GM18873 (cell line): ENCODE data around the gene NKPD1.

Source experiments
- ATAC-seq: cut with Tn5 transposase; IDR thresholded peaks from one replicate; pipeline ENCODE4 v1.9.1; 2021; ENCODE audit warnings: mild to moderate bottlenecking, moderate library complexity, moderate number of reproducible peaks; ENCODE audit not compliant: unreplicated experiment, low FRiP score

NKPD1 gene

GRCh38 chr19:45175515-45176345 lies 14.9 kb upstream of the NKPD1 start:
- no peak for ATAC-seq

DNA sequence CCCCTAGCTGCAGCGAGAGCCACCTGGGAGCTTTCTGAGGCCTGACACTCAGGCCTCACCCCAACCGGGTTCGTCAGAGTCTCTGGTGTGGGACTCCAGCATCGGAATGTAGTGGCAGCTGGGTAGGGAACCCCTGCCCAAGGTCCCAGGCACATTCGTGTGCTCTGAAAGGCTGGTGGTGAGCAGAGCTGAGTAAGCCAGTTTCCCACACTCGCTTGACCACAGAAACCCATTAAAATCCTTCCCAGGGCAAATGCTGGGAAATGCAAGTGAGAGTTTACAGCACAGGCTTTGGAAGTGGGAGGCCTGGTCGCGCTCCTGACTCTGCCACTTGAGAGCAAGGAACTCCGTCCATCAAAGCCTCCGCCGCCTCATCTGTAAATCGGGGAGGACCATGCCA lies 13.0 kb upstream of the NKPD1 start:
- no peak for ATAC-seq

DNA sequence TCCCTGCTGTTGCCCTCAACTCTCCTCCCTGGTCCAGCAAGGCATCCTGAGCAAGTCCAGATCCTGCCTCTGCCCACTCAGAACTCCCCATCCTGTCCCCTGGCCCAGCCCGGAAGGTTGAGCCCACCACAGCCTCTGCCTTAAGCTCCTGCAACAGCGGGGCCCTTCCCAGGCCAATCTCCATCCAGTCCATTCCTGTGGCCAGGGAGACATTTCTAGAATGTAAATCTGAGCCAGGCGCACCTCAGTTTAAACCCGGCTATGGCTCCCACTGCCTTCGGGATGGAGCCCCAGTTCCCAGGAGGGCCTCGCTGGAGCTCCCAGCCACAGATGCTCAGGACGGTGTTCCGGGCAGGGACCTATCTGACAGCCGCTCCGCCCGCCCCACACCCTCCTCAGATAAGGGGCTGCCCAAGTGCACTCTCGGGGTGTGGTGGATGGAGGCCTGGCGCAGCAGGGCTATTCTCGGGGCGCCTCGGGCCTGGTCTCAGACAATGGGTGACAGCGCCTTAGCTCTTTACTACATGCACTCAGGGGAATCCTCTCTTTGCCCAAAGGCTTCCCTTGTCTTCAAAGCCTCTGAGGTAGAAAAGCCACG lies 11.9 kb upstream of the NKPD1 start:
- no peak for ATAC-seq

DNA sequence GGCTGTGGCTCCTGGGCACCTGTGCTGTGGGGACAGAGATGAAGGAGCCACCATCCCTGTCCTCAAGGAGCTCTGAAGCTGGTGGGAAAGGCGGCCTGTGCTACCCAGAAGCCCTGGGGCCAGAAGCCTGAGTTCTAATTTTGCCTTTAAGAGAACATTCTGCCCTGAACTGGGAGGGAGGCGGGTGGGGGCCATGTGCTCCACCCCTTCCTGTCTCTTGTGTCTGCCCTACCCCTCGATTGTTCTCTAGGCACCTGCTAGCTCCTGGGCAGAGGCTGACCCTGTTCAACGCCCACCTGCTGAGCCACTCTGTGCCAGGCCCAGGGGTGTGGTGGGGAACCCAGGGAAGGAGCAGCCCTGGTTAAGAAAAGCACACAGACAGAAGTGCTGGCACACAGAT lies 11.4 kb upstream of the NKPD1 start:
- no peak for ATAC-seq

- ATAC-seq: no peak
Observed at GRCh38 chr19:45171211-45171623, 10.4 kb upstream of the NKPD1 start.

GRCh38 chr19:45170146-45171106 lies 9.6 kb upstream of the NKPD1 start:
- no peak for ATAC-seq

DNA sequence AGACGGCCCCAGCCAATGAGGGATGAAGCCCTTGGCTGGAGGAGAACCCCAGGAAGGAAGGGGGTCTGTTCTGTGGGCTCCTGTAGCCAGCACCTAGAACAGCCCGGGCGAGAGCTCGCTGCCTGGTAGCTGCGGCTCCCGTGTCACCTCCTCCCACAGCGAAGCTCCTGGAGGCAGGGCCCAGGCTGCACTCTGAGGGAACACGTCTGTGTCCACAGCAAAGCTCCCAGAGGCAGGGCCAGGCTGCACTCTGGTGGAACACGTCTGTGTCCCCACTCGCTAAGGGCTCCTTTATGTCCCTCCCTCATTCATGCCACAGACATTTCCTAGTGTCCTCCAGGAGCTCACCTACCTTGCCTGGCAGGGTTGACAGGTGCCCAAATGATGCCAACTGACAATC lies 8.8 kb upstream of the NKPD1 start:
- no peak for ATAC-seq

DNA sequence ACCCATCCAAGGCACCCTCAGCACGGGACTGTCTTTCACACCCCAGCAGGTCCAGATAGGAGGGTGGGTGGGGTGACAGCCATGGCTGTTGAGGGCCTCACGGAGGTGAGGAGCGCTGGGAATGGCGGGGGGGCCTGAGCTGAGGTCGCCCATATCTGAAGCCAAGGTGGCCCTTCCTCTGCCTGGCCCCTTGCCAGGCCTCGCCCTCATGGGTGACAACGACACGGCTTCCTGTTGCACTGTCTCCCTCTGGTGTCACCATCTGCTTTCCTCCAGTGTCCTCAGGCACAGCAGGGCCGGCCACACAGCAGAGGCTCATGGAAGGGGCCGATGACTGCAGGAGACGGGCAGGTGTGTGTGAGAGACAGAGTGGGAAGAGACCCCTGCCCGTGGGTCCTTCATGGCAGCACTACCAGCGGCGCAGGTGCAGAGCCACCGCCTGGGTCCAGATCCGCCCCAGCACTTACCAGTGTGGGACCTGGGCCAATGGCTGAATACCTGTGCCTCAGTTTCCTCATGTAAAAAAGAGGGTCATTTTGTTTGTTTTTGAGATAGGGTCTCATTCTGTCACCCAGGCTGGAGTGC lies 8.1 kb upstream of the NKPD1 start:
- no peak for ATAC-seq

GRCh38 chr19:45166723-45167252 lies 6.0 kb upstream of the NKPD1 start:
- ATAC-seq: no peak

DNA sequence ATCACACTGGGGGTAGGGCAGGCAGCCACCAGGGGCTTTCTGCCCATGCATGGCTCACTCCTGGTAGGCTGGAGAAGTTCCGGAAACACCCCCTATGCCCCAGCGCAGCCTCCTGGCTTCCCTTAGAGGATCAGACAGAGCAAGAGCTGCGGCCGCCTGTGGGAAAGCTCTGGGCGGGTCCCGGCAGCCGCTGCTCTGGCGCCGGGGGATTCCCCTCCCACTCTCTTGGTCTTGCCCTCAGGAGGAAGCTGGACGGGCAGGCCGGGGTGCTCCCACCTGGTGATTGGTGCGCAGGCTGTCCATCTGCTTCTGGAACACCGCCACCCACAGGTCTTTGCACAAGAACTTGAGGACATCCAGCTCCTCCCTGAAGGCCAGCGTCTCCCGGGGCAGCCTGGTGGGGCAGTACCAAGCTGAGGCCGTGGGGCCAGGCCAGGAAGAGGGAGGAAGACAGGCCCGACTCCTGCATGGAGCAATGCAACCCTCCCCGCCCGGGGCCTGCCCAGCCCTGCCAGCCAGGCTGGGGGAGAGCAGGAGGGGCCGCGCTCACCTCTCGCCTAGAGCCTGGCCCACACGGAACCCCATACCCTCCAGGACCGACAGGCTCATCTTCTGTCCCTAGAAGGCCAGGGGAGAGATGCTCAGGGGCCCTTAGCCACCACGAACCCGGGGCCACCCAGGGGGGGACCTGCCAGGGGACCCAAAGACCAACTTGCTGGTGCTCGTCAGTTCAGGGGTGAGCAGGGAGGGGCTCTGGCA lies 4.0 kb upstream of the NKPD1 start:
- ATAC-seq: no peak

- ATAC-seq: no peak
Observed at GRCh38 chr19:45163751-45164460, 3.1 kb upstream of the NKPD1 start.

DNA sequence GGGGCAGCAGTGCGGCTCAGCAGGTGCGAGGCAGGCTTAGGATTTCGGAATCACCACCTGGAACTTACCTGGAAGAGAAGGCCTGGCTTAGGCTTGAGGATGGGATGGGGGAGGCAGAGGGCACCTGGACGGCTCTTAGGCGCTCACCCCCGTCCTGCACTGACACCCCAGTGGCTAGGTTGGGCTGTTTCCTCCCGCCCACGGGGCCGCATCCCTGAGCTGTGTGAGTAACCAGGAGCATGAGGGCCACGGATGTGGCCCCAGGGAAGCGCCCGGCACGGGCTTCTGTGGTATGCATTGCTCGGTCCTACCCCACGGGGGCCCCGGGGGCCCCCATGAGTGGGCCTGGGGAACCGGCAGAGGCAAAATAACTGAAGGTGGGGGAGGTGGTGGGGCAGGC lies 2.4 kb upstream of the NKPD1 start:
- no peak for ATAC-seq

DNA sequence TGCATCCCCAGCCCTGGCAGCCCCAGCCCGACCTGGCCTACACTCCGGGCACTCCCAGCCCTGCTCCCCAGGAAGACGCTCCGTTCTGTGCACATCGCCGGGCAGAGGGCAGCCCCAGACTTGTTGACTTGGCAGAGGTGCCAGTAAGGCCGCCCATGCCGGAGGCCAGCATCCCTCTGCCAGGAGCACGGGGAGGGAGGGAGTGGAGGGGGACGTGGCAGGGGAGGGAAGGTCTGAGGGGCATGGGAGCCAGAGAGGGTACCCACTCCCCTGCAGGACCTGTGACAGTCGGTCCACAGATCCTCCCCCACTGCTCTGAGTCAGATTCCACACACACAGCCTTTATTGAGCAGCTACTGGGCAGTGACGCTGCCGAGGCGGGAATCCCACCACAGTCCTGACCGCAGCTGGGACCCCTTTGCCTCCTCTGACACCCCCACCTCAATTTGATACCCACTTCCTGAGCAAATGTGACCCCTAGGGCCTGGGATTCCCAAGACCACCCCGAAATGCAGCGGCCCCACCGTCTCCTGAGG lies 1.9 kb upstream of the NKPD1 start:
- no peak for ATAC-seq

- ATAC-seq: no peak
Observed at GRCh38 chr19:45161738-45162607, 1.2 kb upstream of the NKPD1 start.

GRCh38 chr19:45159971-45160324 lies 834 bp downstream of the NKPD1 start:
- ATAC-seq: no peak

GRCh38 chr19:45159210-45159970 lies 1.4 kb downstream of the NKPD1 start:
- no peak for ATAC-seq

- ATAC-seq: no peak
Observed at GRCh38 chr19:45158503-45159209, 2.1 kb downstream of the NKPD1 start.
